A549 treated with Hydrocortisone at 1 μM for 4 hours (cell line): ENCODE results near the gene DDX3Y. TPM values are rescaled to one million over a fixed set of nuclear protein-coding genes. Genes with fewer than 3 reads are reported as not detected.

Experiments
- total RNA-seq: library from RNA; stranded (reverse); fragments of 200-300 nt; extraction: Qiagen RNA extraction; gene quantifications from 5 replicates; pipeline ENCODE4 v1.2.3, GENCODE V29; 2022

DDX3Y gene
- total RNA-seq: 16.3 to 26.7 TPM (median 21.5 TPM) in 5 replicates

DNA sequence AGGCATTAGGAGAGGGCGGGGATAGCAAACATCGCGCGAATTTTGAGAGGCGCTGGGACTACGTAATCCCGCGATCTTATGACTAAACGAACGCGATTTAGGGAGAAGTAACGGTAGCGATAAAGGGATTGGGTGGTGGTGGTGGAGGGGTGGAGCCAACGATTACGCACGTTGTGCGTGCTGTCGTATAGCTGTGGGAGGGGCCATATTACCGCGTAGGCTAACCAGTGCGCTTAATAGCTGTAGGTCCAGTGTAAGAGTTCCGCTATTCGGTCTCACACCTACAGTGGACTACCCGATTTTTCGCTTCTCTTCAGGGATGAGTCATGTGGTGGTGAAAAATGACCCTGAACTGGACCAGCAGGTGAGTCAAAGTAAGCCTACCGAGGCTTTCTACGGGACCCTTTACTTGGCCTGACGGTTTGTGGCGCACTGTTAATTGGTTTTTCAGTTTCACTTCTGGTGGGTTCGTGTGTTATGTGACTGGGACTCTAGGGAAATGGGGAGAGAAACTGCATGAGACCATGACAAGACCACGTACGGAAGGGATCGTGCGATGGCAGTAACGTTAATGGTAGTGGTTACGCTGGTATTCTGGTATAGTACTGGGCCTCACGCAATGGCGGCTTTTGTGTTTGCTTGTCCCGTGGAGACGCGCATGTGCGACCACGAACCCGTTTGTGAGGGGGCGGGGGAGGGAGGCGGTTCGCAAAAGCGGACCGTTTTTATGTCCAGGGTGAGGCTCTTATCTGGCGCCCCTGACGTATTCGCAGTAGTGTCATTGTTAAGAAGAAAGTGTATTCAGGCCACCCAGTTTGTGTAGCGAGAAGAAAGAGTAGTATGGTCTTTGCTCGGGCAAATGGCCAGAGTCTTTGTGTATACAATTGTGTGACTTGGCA lies at the start of gene DDX3Y:
Gene DDX3Y, plus strand, starts transcription at position 251 of the 899 bp plus-strand sequence. Its CDS starts 69 bp downstream, at position 320.

Other genes with a start within 250 kb of the DDX3Y start
- 3.1 to 5.4 TPM (median 4.7 TPM) in 5 replicates for gene USP9Y, start 203.6 kb upstream of the DDX3Y start, total RNA-seq